K562 (cell line): ENCODE measurements around the gene CDC42EP1. TPM values are rescaled to one million over a fixed set of nuclear protein-coding genes. Genes with fewer than 3 reads are reported as not detected.

Source experiments
- ATAC-seq: fragments of 200-7000 bp; cut with Tn5 transposase; 3 replicates; pipeline ENCODE4 v1.9.1; 2020; ENCODE audit warnings: moderate library complexity
- BruUV-seq: library from RNA; stranded (reverse); fragments of 400-500 nt; replicated peaks from 2 replicates; lab custom pipeline; 2021; lab: Mats Ljungman, UMichigan
- CTCF ChIA-PET: fragments of 300-600 bp; formaldehyde crosslinking; extraction: SDS; loops from one replicate; lab custom pipeline; 2021; ENCODE audit warnings: low intra/inter-chr PET ratio; lab: Yijun Ruan, JAX
- POLR2A ChIA-PET: fragments of 300-600, 350-650 bp; sonication (Branson Sonifier 250); formaldehyde crosslinking; extraction: SDS; loops from one replicate; lab custom pipeline; 2021; ENCODE audit warnings: antibody characterized with exemption, inconsistent platforms; lab: Yijun Ruan, JAX
- DNase-seq, 4 experiments: peaks; one replicate each; pipeline versions ENCODE4 v3.0.0 to v3.0.0-alpha.2; 2011 to 2018; ENCODE audit warnings: low spot score in 3 of 4, mixed read lengths in 3 of 4; ENCODE audit errors: extremely low read depth in 1 of 4
- FAIRE-seq: peaks from 2 replicates; lab custom pipeline; 2011; peaks lifted over from hg19 to GRCh38; lab: Jason Lieb, UNC
- H2AFZ ChIP-seq: 2 replicates; pipeline ENCODE4 v1.6.0; 2011; ENCODE audit warnings: low read depth, low read length, control low read depth, inconsistent platforms
- H3K27ac ChIP-seq: fragments of 200-600 bp; 3 replicates; pipeline ENCODE4 v1.8.0; 2011; ENCODE audit warnings: low read depth, mild to moderate bottlenecking, control low read depth, inconsistent platforms, low read length, moderate library complexity, mixed read lengths; ENCODE audit errors: extremely low read depth
- H3K27me3 ChIP-seq, 2 experiments: fragments of 300-600 bp in 1 of 2; 2 replicates in 1 of 2; 3 replicates in 1 of 2; pipeline versions ENCODE4 v1.6.0 to v1.8.0; 2011; ENCODE audit warnings: inconsistent platforms in 2 of 2, low read length in 2 of 2, mild to moderate bottlenecking in 1 of 2, mixed read lengths in 1 of 2, moderate library complexity in 1 of 2; ENCODE audit not compliant: control insufficient read depth in 2 of 2, insufficient read depth in 2 of 2
- H3K36me3 ChIP-seq: fragments of 300-600 bp; 3 replicates; pipeline ENCODE4 v1.8.0; 2011; ENCODE audit warnings: mild to moderate bottlenecking, low read length, inconsistent platforms; ENCODE audit not compliant: control insufficient read depth, insufficient read depth
- H3K4me1 ChIP-seq, 2 experiments: fragments of 200-600 bp in 1 of 2; replicated peaks in 1 of 2; 2 replicates in 1 of 2; 3 replicates in 1 of 2; pipeline versions ENCODE4 v1.5.1 to v1.8.0; 2011; ENCODE audit warnings: inconsistent platforms in 2 of 2, low read length in 2 of 2, mild to moderate bottlenecking in 1 of 2, mixed read lengths in 1 of 2, moderate library complexity in 1 of 2; ENCODE audit not compliant: control insufficient read depth in 2 of 2, insufficient read depth in 2 of 2
- H3K4me2 ChIP-seq: 2 replicates; pipeline ENCODE4 v1.6.1; 2011; ENCODE audit warnings: low read length, control low read depth, inconsistent platforms, mixed read lengths; ENCODE audit not compliant: insufficient read depth
- H3K4me3 ChIP-seq: fragments of 200-600 bp; sonication (generic), shearing (Covaris generic); 2 replicates; pipeline ENCODE4 v1.5.1; 2016; ENCODE audit warnings: control low read depth, inconsistent platforms
- H3K79me2 ChIP-seq: fragments of 200-600 bp; 3 replicates; pipeline ENCODE4 v1.8.0; 2011; ENCODE audit warnings: low read length, inconsistent platforms; ENCODE audit not compliant: control insufficient read depth, insufficient read depth
- H3K9ac ChIP-seq, 2 experiments: 2 replicates each; pipeline versions ENCODE4 v1.6.0 to v1.6.1; 2011; ENCODE audit warnings: low read depth in 2 of 2, low read length in 2 of 2, control low read depth in 1 of 2, inconsistent platforms in 1 of 2, mild to moderate bottlenecking in 1 of 2, mixed read lengths in 1 of 2; ENCODE audit not compliant: insufficient read depth in 1 of 2
- H3K9me1 ChIP-seq: one replicate; pipeline ENCODE4 v1.6.0; 2011; ENCODE audit warnings: inconsistent platforms, mild to moderate bottlenecking, low read length, moderate library complexity; ENCODE audit not compliant: control insufficient read depth, insufficient read depth
- H3K9me3 ChIP-seq: replicated peaks from 2 replicates; pipeline ENCODE4 v1.5.1; 2011; ENCODE audit warnings: low read depth, low read length, inconsistent platforms; ENCODE audit not compliant: control insufficient read depth, insufficient read depth
- H4K20me1 ChIP-seq: replicated peaks from 2 replicates; pipeline ENCODE4 v1.6.1; 2011; ENCODE audit warnings: low read length, inconsistent platforms, mixed read lengths; ENCODE audit not compliant: control insufficient read depth, insufficient read depth
- CBFA2T3 ChIP-seq: fragments of 450-650 bp; IDR thresholded peaks from 2 replicates; pipeline ENCODE4 v1.6.1; 2017
- CCNT2 ChIP-seq: IDR thresholded peaks from 2 replicates; pipeline ENCODE4 v1.6.1; 2011; ENCODE audit warnings: borderline replicate concordance, low read depth, mild to moderate bottlenecking, moderate library complexity, mixed read lengths, low read length; ENCODE audit not compliant: insufficient read length; ENCODE audit errors: extremely low read depth
- CXXC5 ChIP-seq: fragments of 250-450 bp; sonication (Bioruptor Pico); IDR thresholded peaks from 2 replicates; pipeline ENCODE4 v1.8.0; 2022; ENCODE audit warnings: inconsistent platforms, mild to moderate bottlenecking, moderate library complexity
- ELK1 ChIP-seq: sonication (generic); formaldehyde crosslinking; IDR thresholded peaks from 2 replicates; pipeline ENCODE4 v1.8.1; 2022; ENCODE audit warnings: missing genetic modification reagents
- GABPA ChIP-seq: fragments of 200-800 bp; sonication (Bioruptor generic); conservative IDR thresholded peaks from 2 replicates; pipeline ENCODE4 v1.6.1; 2016; ENCODE audit warnings: low read depth, missing genetic modification characterization, missing compliant biosample characterization
- HOXB6 ChIP-seq: fragments of 250-450 bp; sonication (Bioruptor Pico); IDR thresholded peaks from 2 replicates; pipeline ENCODE4 v1.5.1; 2022; ENCODE audit warnings: mild to moderate bottlenecking, borderline replicate concordance
- MAFG ChIP-seq: fragments of 450-650 bp; conservative IDR thresholded peaks from 2 replicates; pipeline ENCODE4 v1.6.1; 2016; ENCODE audit warnings: missing genetic modification characterization, missing compliant biosample characterization
- MCM2 ChIP-seq: fragments of 450-650 bp; IDR thresholded peaks from 2 replicates; pipeline ENCODE4 v1.6.1; 2017; ENCODE audit warnings: low read depth, mild to moderate bottlenecking
- MEF2D ChIP-seq: conservative IDR thresholded peaks from 2 replicates; pipeline ENCODE4 v1.6.1; 2016; ENCODE audit warnings: low read depth, missing genetic modification characterization, missing compliant biosample characterization
- MIER1 ChIP-seq: fragments of 450-650 bp; IDR thresholded peaks from 2 replicates; pipeline ENCODE4 v1.6.1; 2016; ENCODE audit warnings: antibody characterized with exemption, mild to moderate bottlenecking, low read depth
- MYBL2 ChIP-seq, 2 experiments: fragments of 450-650 bp in 1 of 2; sonication (generic) in 1 of 2; formaldehyde crosslinking in 1 of 2; IDR thresholded peaks; 2 replicates each; pipeline versions ENCODE4 v1.6.1 to v1.8.1; 2017 to 2022; ENCODE audit warnings: borderline replicate concordance in 1 of 2, inconsistent platforms in 1 of 2, low read depth in 1 of 2, mild to moderate bottlenecking in 1 of 2, missing genetic modification reagents in 1 of 2, moderate library complexity in 1 of 2
- POLR2B ChIP-seq: fragments of 450-650 bp; IDR thresholded peaks from 2 replicates; pipeline ENCODE4 v1.6.1; 2018; ENCODE audit warnings: low read depth; ENCODE audit not compliant: partially characterized antibody
- SMC3 ChIP-seq: conservative IDR thresholded peaks from 2 replicates; pipeline ENCODE4 v1.6.1; 2011; ENCODE audit warnings: low read depth, low read length, improper control_type of control experiment; ENCODE audit not compliant: insufficient read depth
- TCF15 ChIP-seq: fragments of 250-450 bp; sonication (Bioruptor Pico); IDR thresholded peaks from 2 replicates; pipeline ENCODE4 v1.8.0; 2022; ENCODE audit warnings: moderate library complexity, mild to moderate bottlenecking, inconsistent platforms
- TRIM24 ChIP-seq, 2 experiments: fragments of 450-650 bp; IDR thresholded peaks; 2 replicates each; pipeline ENCODE4 v1.6.1; 2016
- YBX1 ChIP-seq: fragments of 450-650 bp; IDR thresholded peaks from 2 replicates; pipeline ENCODE4 v1.7.1; 2016; ENCODE audit warnings: mild to moderate bottlenecking
- ZBTB7A ChIP-seq: IDR thresholded peaks from 2 replicates; pipeline ENCODE4 v1.6.1; 2011; ENCODE audit warnings: low read depth, mild to moderate bottlenecking, low read length, moderate library complexity, borderline replicate concordance; ENCODE audit not compliant: control insufficient read depth
- ZNF384 ChIP-seq: IDR thresholded peaks from 2 replicates; pipeline ENCODE4 v1.6.1; 2012; ENCODE audit warnings: low read depth, low read length, improper control_type of control experiment
- WGBS: fragments of 100-300 bp; shearing (Covaris generic); methylation state at CpG from one replicate; pipeline ENCODE4 v1.1.6; 2016; ENCODE audit warnings: low coverage, mixed read lengths; ENCODE audit not compliant: insufficient coverage; ENCODE audit errors: missing lambda C conversion rate; 5-methylcytosine and 5-hydroxymethylcytosine counted together
- in situ Hi-C: fragments of 300-500 bp; cut with MboI; formaldehyde crosslinking; loops from 4 replicates; pipeline ENCODE4 v1.15.0; 2018; ENCODE audit warnings: inconsistent platforms, mixed read lengths
- intact Hi-C: fragments of 100-400 bp; cut with micrococcal nuclease; formaldehyde crosslinking; loops from 2 replicates; pipeline ENCODE4 v1.14.2; 2022
- polyA plus RNA-seq, 8 experiments: library from polyadenylated mRNA; depleted of rRNA in 4 of 8; stranded (reverse) in 5 of 8; unstranded in 3 of 8; fragments of >200 nt; fragmentation: Nextera tagmentation in 2 of 8; fragmentation: Illumina TruSeq in 1 of 8; extraction: Ambion mirVana in 2 of 8; extraction: Trizol in 1 of 8; gene quantifications; 2 replicates each; pipeline versions ENCODE4 v1.2.1 to v1.2.3, GENCODE V29; 2011 to 2014; ENCODE audit warnings: inconsistent platforms in 1 of 8, missing spikeins in 1 of 8
- total RNA-seq, 7 experiments: library from RNA; depleted of rRNA in 6 of 7; stranded (reverse); fragments of >200 nt in 6 of 7; fragmentation: Illumina TruSeq in 2 of 7; extraction: Trizol in 2 of 7; gene quantifications; 2 replicates each; pipeline versions ENCODE4 v1.2.1 to v1.2.3, GENCODE V29; 2011 to 2021; ENCODE audit warnings: low replicate concordance in 1 of 7

Gene CDC42EP1
- total and polyA plus RNA-seq, 9 of the 15 experiments (the other 6 are each of a cell fraction or from before 2014, with no cell fraction given): 0.67 to 70.2 (median 7.3) TPM

DNA sequence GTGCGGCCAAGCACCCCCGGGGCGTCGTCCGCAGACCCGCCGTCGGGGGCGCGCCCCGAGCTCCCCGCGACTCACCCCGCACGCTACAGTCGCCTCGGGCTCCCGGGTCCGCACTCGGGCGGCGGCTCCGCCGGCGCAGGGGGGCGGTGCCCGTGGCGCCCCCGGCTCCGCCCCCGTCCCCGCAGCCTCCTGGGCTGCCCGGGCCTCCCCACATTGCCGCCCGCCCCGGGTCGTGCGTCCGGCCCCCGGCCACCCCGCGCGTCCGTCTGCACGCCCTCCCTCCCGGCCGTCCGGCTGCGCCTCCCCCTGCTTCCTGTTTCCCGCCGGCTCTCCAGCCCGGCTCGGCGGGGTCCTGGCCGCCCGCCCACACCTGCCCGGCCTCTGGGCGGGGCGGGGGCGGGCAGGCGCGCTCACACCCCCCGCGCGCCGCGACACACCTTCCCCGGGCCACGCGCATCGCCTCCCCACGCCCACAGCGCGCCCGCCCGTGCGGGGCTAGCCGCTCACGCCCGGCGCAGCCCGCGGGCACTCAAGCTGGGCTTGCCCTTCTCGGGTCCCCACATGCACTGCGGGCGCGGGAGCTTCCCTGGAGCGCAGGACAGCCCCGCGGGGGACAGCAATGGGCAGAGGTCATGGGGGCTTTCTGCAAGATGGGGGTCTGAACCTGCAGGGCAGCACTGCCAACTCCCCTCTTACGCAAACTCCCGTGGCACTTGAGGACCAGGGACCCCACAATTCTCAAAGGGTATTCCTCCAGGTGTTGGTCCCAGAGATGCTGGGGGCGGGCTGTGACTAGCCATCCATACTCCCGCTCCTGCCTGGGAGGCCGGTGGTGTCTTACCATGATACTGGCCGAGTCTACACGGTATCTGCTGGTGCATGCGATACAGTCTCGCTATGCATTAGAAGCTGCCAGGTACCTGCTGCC is 40.7 kb upstream of the CDC42EP1 start, which contains the start of gene CARD10:
TSS of gene CARD10 (minus strand) at position 148 of the 928 bp plus-strand sequence. CDS start 215 bp downstream, outside the sequence.
- H3K9me3 ChIP-seq: no peaks in the 10 kb centered on the region
- in situ Hi-C loops: no loop called here
- peak; percentile 61 to 85 (median 75) for DNase-seq
- H4K20me1 ChIP-seq: no peaks in the 10 kb centered on the region
- H2AFZ ChIP-seq: peak within 1 kb of the TSS; percentile 77
- POLR2A ChIA-PET: interaction anchor here (0.7 kb wide), 1 partner anchor 15 kb away, joined by 3 read pairs; no protein-coding TSS in a partner anchor
- H3K27ac ChIP-seq: no peak within 1 kb of the TSS
- no peaks in the 10 kb centered on the region; the same call in 2 of the 3 replicates for H3K79me2 ChIP-seq
- H3K36me3 ChIP-seq: peaks cover 6% of the 10 kb centered on the region; the same call in 2 of the 3 replicates
- BruUV-seq: no TSS peak
- intact Hi-C loops: no loop called here
- CTCF ChIA-PET: interaction anchor here (0.6 kb wide), 1 partner anchor 206 kb away, joined by 6 read pairs; no protein-coding TSS in a partner anchor
- peak within 1 kb of the TSS; percentile 52 for H3K4me3 ChIP-seq
- no peaks in the 10 kb centered on the region; a peak in 1 of 5 replicates for H3K27me3 ChIP-seq
- peak within 1 kb of the TSS; percentile 75 for H3K4me2 ChIP-seq
- ATAC-seq: peak; percentile 82
- H3K4me1 ChIP-seq: peaks cover 9 to 30% of the 10 kb centered on the region in 2 experiments; a peak in 4 of 5 replicates
- FAIRE-seq: no peak
- 10% methylated on average over 19 of the region's 99 CpGs for WGBS
- no peaks in the 10 kb centered on the region for H3K9me1 ChIP-seq
- peak within 1 kb of the TSS; percentile 44 to 91; a peak in 3 of 4 replicates for H3K9ac ChIP-seq
- no peak for TF ChIP-seq CBFA2T3
- TF ChIP-seq MEF2D (tag): no peak
- TF ChIP-seq GABPA (tag): 0 out of 2 replicates have a peak, but pooled peaks have one; percentile 33
- no peak for TF ChIP-seq SMC3
- no peak for TF ChIP-seq MAFG (tag)
- TF ChIP-seq MYBL2 (IDR thresholded peaks at IDR 0.05; ENCODE audit: low read depth): no peak
- TF ChIP-seq MYBL2 (CRISPR knock-in tag; IDR thresholded peaks at IDR 0.05; ENCODE audit: borderline replicate concordance): no peak
- TF ChIP-seq CXXC5 (CRISPR knock-in tag): peak; percentile 40
- no peak for TF ChIP-seq ZNF384
- TF ChIP-seq CCNT2: peak; percentile 7
- no peak for TF ChIP-seq MCM2
- no peak for TF ChIP-seq HOXB6
- no peak for TF ChIP-seq TCF15 (CRISPR knock-in tag)
- TF ChIP-seq MIER1: no peak
- TF ChIP-seq ELK1 (CRISPR knock-in tag): no peak
- no peak for TF ChIP-seq YBX1
- TF ChIP-seq POLR2B: no peak
- TF ChIP-seq TRIM24 (IDR thresholded peaks at IDR 0.05): no peak
- peak; percentile 75; the same call in 1 of the 2 replicates for TF ChIP-seq ZBTB7A
